ENCODE measurements around the gene SWSAP1.

Gene SWSAP1

DNA sequence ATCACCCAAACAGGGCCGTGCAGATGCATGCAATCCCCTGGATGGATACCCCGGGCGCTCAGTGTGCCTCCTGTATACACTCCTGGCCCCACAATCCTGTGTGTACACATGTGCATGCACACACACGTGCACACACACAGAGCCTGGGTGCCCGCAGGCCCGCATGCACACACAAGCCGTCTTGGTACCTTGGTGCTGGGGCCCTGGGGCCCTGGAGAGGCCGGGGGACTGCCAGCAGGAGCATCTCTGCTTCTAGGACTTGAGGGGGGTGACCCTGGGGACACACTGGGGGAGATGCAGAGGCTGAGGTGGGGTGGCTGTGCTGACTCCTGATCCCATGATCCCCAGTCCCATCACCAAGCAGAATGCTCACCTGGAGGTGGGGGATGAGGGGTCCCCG lies 25.2 kb downstream of the SWSAP1 start:
- Histone ChIP-seq H3K36me3 (ENCODE audit: insufficient read depth, low read length) (no peaks in the 10 kb centered on the region), H3K79me2 (ENCODE audit: insufficient read depth, low read length) (no peaks in the 10 kb centered on the region)

DNA sequence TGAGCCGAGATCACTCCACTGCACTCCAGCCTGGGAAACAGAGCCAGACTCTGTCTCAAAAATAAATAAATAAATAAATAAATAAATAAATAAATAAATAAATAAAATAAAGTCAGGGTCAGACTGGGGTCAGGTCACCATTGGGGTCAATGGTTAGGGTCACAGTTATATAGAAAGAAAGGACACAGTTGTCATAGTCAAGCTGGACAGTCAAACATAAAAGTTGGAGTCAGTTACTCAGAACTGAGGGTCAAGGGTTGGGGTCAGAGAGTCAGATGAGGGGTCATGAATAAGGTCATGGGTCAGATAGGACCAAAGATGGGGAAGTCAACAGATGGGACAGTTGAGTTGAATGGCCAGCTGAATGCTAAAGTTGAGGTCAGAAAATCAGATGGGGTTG lies 26.3 kb downstream of the SWSAP1 start:
- TF ChIP-seq EZH2 (IDR thresholded peaks at IDR 0.05; ENCODE audit: borderline replicate concordance, low read length): no peak
- TF ChIP-seq, protein P1, sequence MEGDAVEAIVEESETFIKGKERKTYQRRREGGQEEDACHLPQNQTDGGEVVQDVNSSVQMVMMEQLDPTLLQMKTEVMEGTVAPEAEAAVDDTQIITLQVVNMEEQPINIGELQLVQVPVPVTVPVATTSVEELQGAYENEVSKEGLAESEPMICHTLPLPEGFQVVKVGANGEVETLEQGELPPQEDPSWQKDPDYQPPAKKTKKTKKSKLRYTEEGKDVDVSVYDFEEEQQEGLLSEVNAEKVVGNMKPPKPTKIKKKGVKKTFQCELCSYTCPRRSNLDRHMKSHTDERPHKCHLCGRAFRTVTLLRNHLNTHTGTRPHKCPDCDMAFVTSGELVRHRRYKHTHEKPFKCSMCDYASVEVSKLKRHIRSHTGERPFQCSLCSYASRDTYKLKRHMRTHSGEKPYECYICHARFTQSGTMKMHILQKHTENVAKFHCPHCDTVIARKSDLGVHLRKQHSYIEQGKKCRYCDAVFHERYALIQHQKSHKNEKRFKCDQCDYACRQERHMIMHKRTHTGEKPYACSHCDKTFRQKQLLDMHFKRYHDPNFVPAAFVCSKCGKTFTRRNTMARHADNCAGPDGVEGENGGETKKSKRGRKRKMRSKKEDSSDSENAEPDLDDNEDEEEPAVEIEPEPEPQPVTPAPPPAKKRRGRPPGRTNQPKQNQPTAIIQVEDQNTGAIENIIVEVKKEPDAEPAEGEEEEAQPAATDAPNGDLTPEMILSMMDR (IDR thresholded peaks at IDR 0.05; ENCODE audit: low read length): no peak

More for the DNA sequence above, 25.2 kb downstream of the SWSAP1 start:
- TF ChIP-seq EZH2 (IDR thresholded peaks at IDR 0.05; ENCODE audit: borderline replicate concordance, low read length): no peak
- TF ChIP-seq, protein P1 (IDR thresholded peaks at IDR 0.05; ENCODE audit: low read length): no peak
- Histone ChIP-seq H3K27ac (ENCODE audit: low read depth, low read length, poor library complexity, severe bottlenecking) (no peak overlapping the region), H3K9me2 (ENCODE audit: low read depth, low read length) (no peaks in the 10 kb centered on the region), H3F3A (ENCODE audit: insufficient read depth, low read length) (no peaks in the 10 kb centered on the region), H4K20me1 (ENCODE audit: insufficient read depth, low read length) (no peaks in the 10 kb centered on the region), H3K9me3 (ENCODE audit: low read length) (no peaks in the 10 kb centered on the region), H3K9ac (ENCODE audit: low read length) (no peak overlapping the region), H3K4me1 (ENCODE audit: insufficient read depth, low read length, severe bottlenecking) (no peaks in the 10 kb centered on the region), H2AFZ (ENCODE audit: low read length) (no peak overlapping the region), H3K4me3 (ENCODE audit: low read depth, low read length, poor library complexity, severe bottlenecking) (no peak overlapping the region), H3K4me2 (ENCODE audit: low read length) (no peak overlapping the region), H3K27me3 (ENCODE audit: insufficient read depth, low read length) (peaks cover 7% of the 10 kb centered on the region; the same call in 1 of the 2 replicates)

DNA sequence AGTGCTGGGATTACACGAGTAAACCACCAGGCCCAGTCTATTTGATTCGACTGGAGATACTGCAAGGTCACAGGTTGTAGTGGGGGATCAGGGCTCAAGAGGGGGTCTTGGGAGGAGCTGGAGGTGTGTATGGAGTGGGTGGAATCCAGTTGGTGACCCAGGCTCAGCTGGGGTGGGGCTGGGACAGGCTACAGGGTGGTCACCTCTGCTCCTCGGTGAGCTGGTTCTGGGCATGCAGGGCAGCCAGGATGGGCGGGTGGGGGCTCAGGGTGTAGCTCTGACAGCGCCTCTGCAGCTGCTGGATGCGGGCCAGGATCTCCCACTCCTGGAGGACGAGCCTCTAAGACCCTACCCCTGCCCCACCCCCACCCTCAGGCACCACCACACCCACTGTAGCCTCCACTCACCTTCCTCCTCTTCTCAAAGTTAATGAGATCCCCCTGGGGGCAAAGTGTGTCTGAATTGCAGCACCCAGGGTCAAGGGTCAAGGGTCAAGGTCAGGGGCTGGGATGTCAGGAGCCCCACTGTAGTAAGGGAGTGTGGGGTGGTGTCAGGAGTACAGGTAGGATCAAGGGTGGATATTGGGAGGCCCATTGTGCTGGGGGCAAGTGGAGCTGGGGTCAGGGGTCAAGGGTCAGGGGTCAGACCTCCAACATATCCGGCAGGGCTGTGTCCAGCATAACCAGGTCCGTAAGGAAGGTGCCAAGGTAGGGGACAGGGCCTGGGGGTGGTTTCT lies 27.5 kb downstream of the SWSAP1 start:
- Histone ChIP-seq H3F3A (ENCODE audit: insufficient read depth, low read length) (no peaks in the 10 kb centered on the region), H3K4me1 (ENCODE audit: insufficient read depth, low read length, severe bottlenecking) (no peaks in the 10 kb centered on the region), H3K9me3 (ENCODE audit: low read length) (no peaks in the 10 kb centered on the region), H3K4me2 (ENCODE audit: low read length) (no peak overlapping the region), H3K36me3 (ENCODE audit: insufficient read depth, low read length) (no peaks in the 10 kb centered on the region), H3K27me3 (ENCODE audit: insufficient read depth, low read length) (peaks cover 4% of the 10 kb centered on the region; the same call in 1 of the 2 replicates), H3K4me3 (ENCODE audit: low read depth, low read length, poor library complexity, severe bottlenecking) (no peak overlapping the region), H4K20me1 (ENCODE audit: insufficient read depth, low read length) (no peaks in the 10 kb centered on the region), H3K9ac (ENCODE audit: low read length) (no peak overlapping the region), H3K79me2 (ENCODE audit: insufficient read depth, low read length) (no peaks in the 10 kb centered on the region), H2AFZ (ENCODE audit: low read length) (no peak overlapping the region), H3K27ac (ENCODE audit: low read depth, low read length, poor library complexity, severe bottlenecking) (no peak overlapping the region), H3K9me2 (ENCODE audit: low read depth, low read length) (no peaks in the 10 kb centered on the region)
- TF ChIP-seq, protein P1 (IDR thresholded peaks at IDR 0.05; ENCODE audit: low read length): no peak
- no peak for TF ChIP-seq EZH2 (IDR thresholded peaks at IDR 0.05; ENCODE audit: borderline replicate concordance, low read length)

More for the DNA sequence above, 26.3 kb downstream of the SWSAP1 start:
- Histone ChIP-seq H3K27me3 (ENCODE audit: insufficient read depth, low read length) (peaks cover 7% of the 10 kb centered on the region; the same call in 1 of the 2 replicates), H3K4me3 (ENCODE audit: low read depth, low read length, poor library complexity, severe bottlenecking) (no peak overlapping the region), H3F3A (ENCODE audit: insufficient read depth, low read length) (no peaks in the 10 kb centered on the region), H3K4me1 (ENCODE audit: insufficient read depth, low read length, severe bottlenecking) (no peaks in the 10 kb centered on the region), H3K79me2 (ENCODE audit: insufficient read depth, low read length) (no peaks in the 10 kb centered on the region), H3K4me2 (ENCODE audit: low read length) (no peak overlapping the region), H4K20me1 (ENCODE audit: insufficient read depth, low read length) (no peaks in the 10 kb centered on the region), H3K9ac (ENCODE audit: low read length) (no peak overlapping the region), H3K36me3 (ENCODE audit: insufficient read depth, low read length) (no peaks in the 10 kb centered on the region), H3K9me2 (ENCODE audit: low read depth, low read length) (no peaks in the 10 kb centered on the region), H3K27ac (ENCODE audit: low read depth, low read length, poor library complexity, severe bottlenecking) (no peak overlapping the region), H2AFZ (ENCODE audit: low read length) (no peak overlapping the region), H3K9me3 (ENCODE audit: low read length) (no peaks in the 10 kb centered on the region)
